Renal pelvis (tissue), 4 donors: Measurements from ENCODE around the gene PRR35. TPM values are rescaled to one million over a fixed set of nuclear protein-coding genes. Genes with fewer than 3 reads are reported as not detected.

Experiments
- DNase-seq: peaks from one replicate; pipeline ENCODE4 v3.0.0-alpha.2; 2013
- polyA plus RNA-seq, 3 donors: library from polyadenylated mRNA; unstranded; fragments of 120-200 nt; gene quantifications; one replicate each; pipeline ENCODE4 v1.2.1, GENCODE V29; 2013; ENCODE audit not compliant: insufficient read length in 3 of 3

The PRR35 gene
- polyA plus RNA-seq, 3 donors = 16.0 to 17.8 (median 16.5) TPM

DNA sequence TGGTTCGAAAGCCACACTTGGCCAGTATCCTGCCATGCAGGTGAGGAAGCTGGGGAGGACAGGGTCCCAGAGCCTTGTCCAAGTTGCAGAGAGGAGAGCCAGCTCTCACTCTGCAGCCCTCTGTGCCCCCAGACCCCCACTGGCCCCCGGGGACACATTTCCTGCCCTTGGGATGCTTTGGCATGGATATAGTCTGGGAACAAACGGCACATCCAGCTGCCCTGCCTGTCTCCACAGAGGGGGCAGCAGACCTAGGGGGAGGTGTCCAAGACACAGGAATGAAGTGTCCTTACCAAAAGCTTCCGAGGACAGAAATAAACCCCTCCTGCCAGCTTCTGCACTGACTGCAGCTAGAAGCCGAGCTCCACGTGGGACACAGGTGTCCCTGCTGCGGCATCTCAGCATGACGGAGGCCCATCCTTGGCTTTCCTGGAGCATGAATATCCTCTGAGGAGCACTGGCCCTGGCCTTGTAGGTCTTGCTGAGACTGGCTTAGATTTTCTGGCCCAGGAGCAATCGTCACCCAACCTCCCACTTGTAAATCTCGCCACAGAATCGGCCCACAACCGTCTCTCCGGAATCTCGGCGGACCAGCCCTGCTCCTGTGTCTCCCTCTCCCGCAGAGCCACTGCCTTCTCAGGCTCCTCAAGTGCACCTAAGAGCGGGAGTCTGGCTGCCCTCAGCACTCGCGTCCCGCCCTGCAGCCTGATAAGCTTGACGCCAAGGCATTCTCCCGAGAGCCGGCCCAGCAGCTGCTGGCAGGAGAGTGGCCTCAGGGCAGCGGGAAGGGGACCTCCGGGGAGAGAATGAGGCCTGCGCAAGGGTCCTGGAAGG, 33.8 kb upstream of the PRR35 start:
- DNase-seq = peak; percentile 58

GRCh38 chr16:527015-527903, 32.9 kb upstream of the PRR35 start, which contains the start of gene CAPN15:
CAPN15 (plus strand) TSS chr16:527712; CDS start chr16:546839, 19,127 bp downstream.
- DNase-seq = peak; percentile 90

DNA sequence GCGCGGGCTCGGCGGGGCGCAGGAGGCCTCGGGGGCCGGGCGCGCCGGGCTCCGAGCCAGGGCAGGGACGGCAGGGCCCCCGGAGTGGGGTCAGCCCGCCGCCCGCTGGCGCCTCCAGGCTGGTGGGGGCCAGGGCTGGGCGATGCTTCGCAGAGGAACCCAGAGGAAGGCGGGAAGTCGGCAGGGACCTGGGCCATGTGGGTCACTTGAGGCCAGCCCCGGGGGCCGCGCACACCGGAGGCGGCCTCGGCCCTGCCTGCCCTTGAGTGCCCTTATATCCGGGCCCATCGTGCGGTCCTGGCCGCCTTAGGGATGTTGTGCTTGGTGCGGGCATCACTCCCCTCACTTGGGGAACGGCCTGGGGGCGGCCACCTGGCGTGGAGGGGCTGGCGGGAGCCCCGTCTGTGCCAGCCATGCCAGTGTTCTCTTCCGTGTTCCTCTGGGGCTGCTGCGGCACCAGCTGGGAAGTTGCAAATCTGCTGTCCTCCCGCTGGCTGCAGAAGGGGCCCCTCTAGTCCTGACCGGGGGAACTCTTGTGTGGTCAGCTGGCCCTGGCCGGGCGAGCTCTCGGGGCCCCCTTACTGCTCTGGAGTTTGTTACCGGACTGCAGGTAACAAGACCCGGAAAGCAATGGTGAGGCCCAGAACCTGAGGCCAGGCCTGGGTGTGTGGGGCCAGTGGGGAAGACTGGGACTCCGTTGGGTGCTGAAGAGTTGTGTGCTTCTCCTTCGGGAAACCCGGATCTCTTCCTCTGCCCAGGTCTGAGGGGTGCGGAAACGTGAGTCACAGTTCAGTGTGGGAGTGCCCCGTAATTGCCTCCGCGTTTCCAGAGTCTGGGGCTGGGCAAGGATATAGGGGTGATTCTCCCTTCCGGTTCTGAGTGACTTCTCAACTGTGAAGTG, 31.8 kb upstream of the PRR35 start:
- no peak for DNase-seq

- no peak for DNase-seq
Observed at GRCh38 chr16:529012-529575, 31.1 kb upstream of the PRR35 start.

GRCh38 chr16:530111-530817, 29.9 kb upstream of the PRR35 start:
- no peak for DNase-seq

DNA sequence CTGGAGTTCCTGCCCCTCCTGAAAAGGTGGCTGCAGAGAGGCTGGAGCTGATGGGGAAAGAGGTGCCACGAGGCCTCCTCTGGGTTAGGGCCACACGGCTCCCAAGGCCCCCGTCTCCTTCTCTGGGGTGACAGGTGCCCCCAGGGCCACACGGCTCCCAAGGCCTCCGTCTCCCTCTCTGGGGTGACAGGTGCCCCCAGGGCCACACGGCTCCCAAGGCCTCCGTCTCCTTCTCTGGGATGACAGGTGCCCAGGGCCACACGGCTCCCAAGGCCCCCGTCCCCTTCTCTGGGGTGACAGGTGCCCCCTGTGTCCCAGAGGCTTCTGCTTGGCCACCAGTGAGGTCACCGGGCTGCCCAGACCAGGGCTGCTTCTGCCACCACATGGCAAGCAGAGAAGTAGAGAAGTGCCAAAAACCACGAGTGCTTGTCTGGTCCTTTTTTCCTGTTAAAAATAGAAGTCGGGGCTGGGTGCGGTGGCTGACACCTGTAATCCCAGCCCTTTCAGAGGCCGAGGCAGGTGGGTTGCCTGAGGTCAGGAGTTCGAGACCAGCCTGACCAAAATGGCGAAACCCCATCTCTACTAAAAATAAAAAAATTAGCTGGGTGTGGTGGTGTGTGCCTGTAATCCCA, 28.6 kb upstream of the PRR35 start:
- DNase-seq = no peak

GRCh38 chr16:533391-534123, 26.6 kb upstream of the PRR35 start:
- no peak for DNase-seq

DNA sequence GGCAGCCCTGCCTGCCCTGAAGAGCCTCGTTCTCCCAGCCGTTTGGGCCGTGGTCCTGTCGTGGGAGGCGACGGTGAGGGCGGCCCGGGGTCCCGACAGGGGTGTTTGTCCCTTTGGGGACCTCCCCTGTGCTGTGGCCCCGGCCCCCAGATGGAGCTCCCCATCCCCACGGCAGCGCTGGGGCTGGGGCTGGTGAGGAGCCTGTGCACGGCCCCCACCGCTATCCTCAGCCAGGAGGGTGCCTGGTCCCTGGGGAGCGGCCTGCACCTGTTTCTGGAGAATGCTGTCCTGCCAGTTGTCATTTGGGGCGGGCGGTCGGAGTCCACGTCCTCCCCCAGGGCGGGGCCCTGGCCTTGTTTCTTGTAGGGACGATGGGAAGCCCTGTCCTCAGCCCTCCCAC, 26.1 kb upstream of the PRR35 start:
- DNase-seq = no peak

- DNase-seq = no peak
Observed at GRCh38 chr16:534856-535445, 25.2 kb upstream of the PRR35 start.

- no peak for DNase-seq
Observed at GRCh38 chr16:535446-536405, 24.5 kb upstream of the PRR35 start.

DNA sequence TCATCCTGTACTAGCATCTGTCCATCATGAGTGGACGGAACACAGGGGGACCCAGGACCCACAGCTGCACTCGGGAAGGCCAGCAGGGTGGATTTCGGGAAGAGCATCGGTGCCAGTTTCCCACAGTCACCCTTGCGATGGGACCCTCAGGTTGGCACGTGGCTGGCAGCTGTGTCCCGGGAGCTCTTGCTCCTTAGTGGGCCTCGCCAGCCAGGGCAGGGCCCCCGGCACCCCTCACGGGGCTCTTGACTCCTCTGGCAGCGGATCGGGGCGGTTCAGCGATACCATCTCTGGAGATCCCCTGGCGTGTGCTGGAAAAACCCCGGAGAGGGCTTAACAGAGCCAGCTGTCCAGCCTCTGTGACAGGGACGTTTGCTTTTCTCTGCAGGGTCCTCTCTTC, 23.4 kb upstream of the PRR35 start:
- no peak for DNase-seq

- no peak for DNase-seq
Observed at GRCh38 chr16:537415-538335, 22.5 kb upstream of the PRR35 start.

- DNase-seq = no peak
Observed at GRCh38 chr16:539901-540530, 20.2 kb upstream of the PRR35 start.

DNA sequence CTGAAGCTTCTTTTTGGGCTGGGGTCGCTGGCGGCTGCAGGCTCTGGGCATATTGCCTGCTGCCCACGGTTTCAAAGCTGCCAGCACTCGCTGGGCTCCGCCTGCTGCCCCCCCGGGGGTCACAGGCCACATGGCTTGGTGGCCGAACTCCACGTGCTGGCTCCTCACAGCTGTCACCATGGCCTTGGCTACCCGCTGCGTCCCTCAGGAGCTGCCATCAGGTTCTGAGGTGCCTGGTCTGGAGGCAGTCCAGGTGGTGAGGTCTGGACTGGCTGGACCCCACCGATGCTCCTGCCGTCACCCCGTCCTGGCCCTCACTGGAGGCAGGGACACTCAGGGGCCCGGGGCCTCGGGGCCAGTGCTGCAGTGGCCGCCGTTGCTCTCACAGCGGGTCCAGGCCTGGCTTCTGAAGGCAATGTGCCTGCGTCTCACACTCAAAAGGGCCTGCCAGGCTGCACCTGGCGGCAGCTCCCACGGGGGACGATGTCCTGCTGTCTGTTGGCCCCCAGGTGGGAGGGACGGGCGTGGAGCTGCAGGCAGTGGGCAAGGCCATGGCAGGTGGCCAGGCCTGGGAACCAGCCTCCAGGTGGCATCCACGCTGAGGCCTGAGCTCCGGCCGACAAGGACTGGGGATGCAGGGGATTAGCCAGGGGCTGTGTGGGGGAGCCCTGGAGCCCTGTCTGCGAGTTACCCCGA, 19.4 kb upstream of the PRR35 start:
- no peak for DNase-seq

GRCh38 chr16:543301-544164, 16.7 kb upstream of the PRR35 start:
- DNase-seq = no peak
